GM12872 (cell line): ENCODE measurements around the gene MYH10.

Experiments
- CTCF ChIP-seq: IDR thresholded peaks from 3 replicates; pipeline ENCODE4 v1.5.1; 2011; ENCODE audit warnings: low read depth, mild to moderate bottlenecking, low read length, moderate library complexity; ENCODE audit not compliant: insufficient read depth

Gene MYH10

GRCh38 chr17:8518850-8519249 lies 111.7 kb downstream of the MYH10 start:
- no peak for TF ChIP-seq CTCF

- no peak for TF ChIP-seq CTCF
These were observed 112.2 kb downstream of the MYH10 start for GRCh38 chr17:8518326-8518725.

- no peak for TF ChIP-seq CTCF
These were observed 115.7 kb downstream of the MYH10 start for GRCh38 chr17:8514801-8515200.

- no peak for TF ChIP-seq CTCF
These were observed 124.4 kb downstream of the MYH10 start for GRCh38 chr17:8506145-8506544.

GRCh38 chr17:8504460-8505207 lies 125.9 kb downstream of the MYH10 start:
- no peak for TF ChIP-seq CTCF

- TF ChIP-seq CTCF: no peak
These were observed 126.7 kb downstream of the MYH10 start for GRCh38 chr17:8503807-8504206.

GRCh38 chr17:8503368-8503767 lies 127.2 kb downstream of the MYH10 start:
- TF ChIP-seq CTCF: no peak
